NCI-H1930 (cell line): Measurements from ENCODE around the gene BAZ1A.

Experiments used
- DNase-seq, 2 experiments: peaks; one replicate each; lab custom pipeline; 2025; lab: John Stamatoyannopoulos, UW

BAZ1A gene

GRCh38 chr14:34722723-34723545 is 152.2 kb downstream of the BAZ1A start:
- peak in 1 of 2 experiments; percentile 10 for DNase-seq

GRCh38 chr14:34721129-34721528 is 154.0 kb downstream of the BAZ1A start:
- no peak for DNase-seq

- no peak for DNase-seq
Measured at GRCh38 chr14:34718750-34719304, 156.3 kb downstream of the BAZ1A start.

GRCh38 chr14:34715127-34715863 is 159.9 kb downstream of the BAZ1A start:
- DNase-seq, result no peak

- DNase-seq, result peak; percentile 64 to 77
Measured at GRCh38 chr14:34714320-34715126, 160.6 kb downstream of the BAZ1A start, which contains the start of gene CFL2. Gene CFL2, minus strand, starts transcription at chr14:34714593. Its CDS starts 53 bp downstream, at chr14:34714540.

GRCh38 chr14:34713681-34714319 is 161.4 kb downstream of the BAZ1A start:
- DNase-seq, result no peak

- no peak for DNase-seq
Measured at GRCh38 chr14:34713122-34713680, 162.0 kb downstream of the BAZ1A start.

GRCh38 chr14:34711796-34712712 is 163.1 kb downstream of the BAZ1A start:
- DNase-seq, result no peak

- DNase-seq, result no peak
Measured at GRCh38 chr14:34711169-34711568, 164.0 kb downstream of the BAZ1A start.

GRCh38 chr14:34710744-34711143 is 164.4 kb downstream of the BAZ1A start:
- DNase-seq, result no peak

GRCh38 chr14:34710006-34710405 is 165.2 kb downstream of the BAZ1A start:
- no peak for DNase-seq

- no peak for DNase-seq
Measured at GRCh38 chr14:34707722-34708121, 167.4 kb downstream of the BAZ1A start.
